Heart left ventricle (tissue), 16 donors: ENCODE measurements around the gene ANKRD28. TPM values are rescaled to one million over a fixed set of nuclear protein-coding genes. Genes with fewer than 3 reads are reported as not detected.

ENCODE experiments used
- ATAC-seq, 4 donors: fragments of 200-7000 bp; cut with Tn5 transposase; one replicate each; pipeline ENCODE4 v1.9.1; 2020 to 2022; ENCODE audit warnings: moderate library complexity in 4 of 4, mild to moderate bottlenecking in 3 of 4, moderate number of reproducible peaks in 1 of 4
- DNase-seq, 5 donors: peaks; one replicate each; pipeline ENCODE4 v3.0.0-alpha.2; 2020
- H3K27ac ChIP-seq, 12 donors: fragments of 200-600 bp; sonication (generic) in 4 of 12; one replicate each; pipeline versions ENCODE4 v1.5.0 to v1.8.0; 2016 to 2022; ENCODE audit warnings: mild to moderate bottlenecking in 2 of 12
- H3K27me3 ChIP-seq, 9 donors: fragments of 200-600 bp; sonication (generic) in 2 of 9; one replicate each; pipeline versions ENCODE4 v1.5.1 to v1.8.0; 2016 to 2022; ENCODE audit warnings: mild to moderate bottlenecking in 3 of 9
- H3K36me3 ChIP-seq, 9 donors: fragments of 200-600 bp; sonication (generic) in 2 of 9; one replicate each; pipeline versions ENCODE4 v1.5.0 to v1.8.0; 2018 to 2022; ENCODE audit warnings: mild to moderate bottlenecking in 2 of 9
- H3K4me1 ChIP-seq, 12 donors: fragments of 200-600 bp; sonication (generic) in 4 of 12; one replicate each; pipeline versions ENCODE4 v1.5.0 to v1.8.0; 2016 to 2022; ENCODE audit warnings: mild to moderate bottlenecking in 3 of 12
- H3K4me3 ChIP-seq, 12 donors: fragments of 200-600 bp; sonication (generic) in 4 of 12; one replicate each; pipeline versions ENCODE4 v1.5.0 to v1.8.0; 2017 to 2022; ENCODE audit warnings: mild to moderate bottlenecking in 9 of 12, moderate library complexity in 4 of 12
- H3K9me3 ChIP-seq, 12 donors: fragments of 200-600 bp; sonication (generic) in 4 of 12; one replicate each; pipeline versions ENCODE4 v1.5.0 to v1.8.0; 2016 to 2022; ENCODE audit warnings: mild to moderate bottlenecking in 1 of 12
- CTCF ChIP-seq, 12 donors: fragments of 200-600 bp; sonication (generic) in 4 of 12; IDR thresholded peaks; one replicate each; pipeline versions ENCODE4 v1.5.0 to v1.8.0; 2018 to 2022; ENCODE audit warnings: antibody characterized with exemption in 12 of 12, mild to moderate bottlenecking in 5 of 12
- POLR2A ChIP-seq, 2 donors: fragments of 450-650 bp; IDR thresholded peaks; one replicate each; pipeline ENCODE4 v1.6.1; 2017; ENCODE audit warnings: antibody characterized with exemption in 2 of 2, mild to moderate bottlenecking in 2 of 2, moderate library complexity in 2 of 2
- WGBS, 4 donors: extraction: QIAGEN DNeasy Blood & Tissue Kit in 2 of 4; methylation state at CpG; one replicate each; pipeline versions ENCODE4 v1.1.5 to v1.1.7; 2013 to 2018; 5-methylcytosine and 5-hydroxymethylcytosine counted together
- intact Hi-C, 10 donors: fragments of 100-400 bp; cut with DNase I; formaldehyde crosslinking; loops; one replicate each; pipeline versions ENCODE4 v1.11.1 to v1.14.2; 2022
- polyA plus RNA-seq, 2 donors: library from polyadenylated mRNA; stranded (reverse); fragments of 200-250 nt; gene quantifications; one replicate each; pipeline ENCODE4 v1.2.3, GENCODE V29; 2013
- total RNA-seq, 9 donors: library from RNA; depleted of rRNA in 2 of 9; stranded (reverse); fragments of >200 nt in 2 of 9; fragmentation: NEBNext Ultra II Directional in 3 of 9; extraction: Animal tissue kit (Norgen Biotek cat#: 25700) in 3 of 9; gene quantifications; one replicate each; pipeline versions ENCODE4 v1.1.0 to v1.2.4, GENCODE V29; 2016 to 2023
- donor health status: ischemic (EF 13 %, LVEDD 7.1; RV severe dilation, severe dysfunction).
- donor health status: healthy with polysubstance abuse.
- donor health status: DM: no; HTN: yes; CAD: no.
- donor health status: DM: no; HTN: no; CAD: no.
- donor health status: ischemic (EF 25% LVEDD 6.9; RV normal size, moderate dysfunction).
- donor health status: ischemic (EF 25% LVEDD 5.7; RV mildly dilated, moderate dysfunction).
- donor health status: healthy.
- donor health status: DM: yes; HTN: yes; CAD: no.
- donor health status: ischemic (EF 35%, LVEDD 5.7; RV mildly dilated, moderate dysfunction).
- donor health status: nonischemic (EF 11% LVEDD 7.7; RV severe dilation, severe dysfunction).
- donor health status: DM: yes; HTN: yes; CAD: no.
- donor health status: PGD.
- donor health status: ischemic (EF 29% LVEDD 5.4; RV normal size, mild dysfunction).
- donor health status: nonischemic (EF 23%, LVEDD 6.1; RV moderate dilation, normal function).

Gene ANKRD28
- total and polyA plus RNA-seq, 11 donors = 4.9 to 32.1 (median 24.3) TPM

- peak overlapping the region in 4 of 12 donors; percentile 32 to 65 (median 41) for H3K27ac ChIP-seq
- ATAC-seq (no peak), DNase-seq (no peak)
- H3K27me3 ChIP-seq = no peaks in the 10 kb centered on the region
- H3K9me3 ChIP-seq = no peaks in the 10 kb centered on the region
- TF ChIP-seq CTCF (IDR thresholded peaks at IDR 0.05) = no peak
- TF ChIP-seq POLR2A (IDR thresholded peaks at IDR 0.05) = no peak
- intact Hi-C loops = loop anchor here in 8 of 10 donors (2.0 to 10.0 kb wide), 7 partner anchors 176 to 616 kb away; partner anchors contain the start of gene GALNT15 (in 1 of the 8)
- 87 to 90% (median 88%) methylated on average over 12 of the region's 12 CpGs for WGBS, 4 donors
- H3K4me1 ChIP-seq = peaks cover 0 to 44% (median 26%) of the 10 kb centered on the region in 12 donors
- H3K36me3 ChIP-seq = no peaks in the 10 kb centered on the region
- no peak overlapping the region for H3K4me3 ChIP-seq
These were observed 166.2 kb downstream of the ANKRD28 start for GRCh38 chr3:15631426-15632211.

- WGBS, 4 donors = 25 to 41% (median 32%) methylated on average over 8 of the region's 8 CpGs
- DNase-seq = no peak
- Histone ChIP-seq H3K27me3 (no peaks in the 10 kb centered on the region), H3K4me3 (peak overlapping the region in 9 of 12 donors; percentile 10 to 46 (median 30)), H3K36me3 (no peaks in the 10 kb centered on the region), H3K27ac (peak overlapping the region in 8 of 12 donors; percentile 35 to 65 (median 48)), H3K4me1 (peaks cover 0 to 39% (median 25%) of the 10 kb centered on the region in 12 donors), H3K9me3 (no peaks in the 10 kb centered on the region)
- TF ChIP-seq POLR2A (IDR thresholded peaks at IDR 0.05) (no peak), CTCF (IDR thresholded peaks at IDR 0.05) (no peak)
- ATAC-seq = peak in 2 of 4 donors; percentile 34 to 39
- intact Hi-C loops = loop anchor here in 8 of 10 donors (1.0 to 10.0 kb wide), 9 partner anchors 177 to 617 kb away; partner anchors contain the start of gene GALNT15 (in 1 of the 8)
These were observed 167.0 kb downstream of the ANKRD28 start for GRCh38 chr3:15630646-15631350.

GRCh38 chr3:15629860-15630597 is 167.8 kb downstream of the ANKRD28 start:
- intact Hi-C loops = loop anchor here (1.0 to 10.0 kb wide), 10 partner anchors 177 to 617 kb away; partner anchors contain the start of gene GALNT15 (in 1 of the 10)
- Histone ChIP-seq H3K27ac (peak overlapping the region in 7 of 12 donors; percentile 35 to 65 (median 48)), H3K9me3 (no peaks in the 10 kb centered on the region), H3K27me3 (no peaks in the 10 kb centered on the region), H3K4me1 (peaks cover 0 to 31% (median 20%) of the 10 kb centered on the region in 12 donors), H3K36me3 (no peaks in the 10 kb centered on the region), H3K4me3 (peak overlapping the region in 9 of 12 donors; percentile 10 to 46 (median 30))
- peak; percentile 73 to 95 (median 92) for ATAC-seq
- DNase-seq = peak in 4 of 5 donors; percentile 40 to 61 (median 52)
- WGBS, 4 donors = 44 to 52% (median 46%) methylated on average over 10 of the region's 10 CpGs
- TF ChIP-seq CTCF (IDR thresholded peaks at IDR 0.05) (peak; percentile 54 to 87 (median 79)), POLR2A (IDR thresholded peaks at IDR 0.05) (no peak)
